Thyroid gland (tissue), 4 donors: Measurements from ENCODE around the gene FALEC.
A peak's percentile ranks its signal among the peaks of the same experiment; 100 is the strongest.

Experiments
- CTCF ChIP-seq, 6 experiments: fragments of 200-600 bp in 3 of 6; fragments of 450-650 bp in 3 of 6; sonication (generic) in 3 of 6; IDR thresholded peaks; one replicate each; pipeline ENCODE4 v1.5.1; 2016 to 2019; ENCODE audit warnings: antibody characterized with exemption in 6 of 6, mild to moderate bottlenecking in 2 of 6, inconsistent platforms in 1 of 6, moderate library complexity in 1 of 6
- POLR2A ChIP-seq, 2 donors: fragments of 450-650 bp; IDR thresholded peaks; one replicate each; pipeline ENCODE4 v1.6.1; 2017; ENCODE audit warnings: antibody characterized with exemption in 2 of 2, mild to moderate bottlenecking in 2 of 2, moderate library complexity in 1 of 2

- no peak for TF ChIP-seq CTCF (IDR thresholded peaks at IDR 0.05)
- TF ChIP-seq POLR2A (IDR thresholded peaks at IDR 0.05) = peak in 1 of 2 donors; percentile 68
Measured at GRCh38 chr1:150567341-150567716, 51.8 kb downstream of the FALEC start.
